22Rv1 (cell line): ENCODE results near the gene RBM19.

Experiments used
- ZFX ChIP-seq: fragments of 450-650 bp; IDR thresholded peaks from 2 replicates; pipeline ENCODE4 v1.6.1; 2017; ENCODE audit warnings: antibody characterized with exemption, borderline replicate concordance
- TF ChIP-seq, protein P1 (sequence below): fragments of 450-650 bp; IDR thresholded peaks from 2 replicates; pipeline ENCODE4 v1.5.1; 2017; ENCODE audit warnings: mild to moderate bottlenecking

GRCh38 chr12:113798552-113798951, 167.6 kb downstream of the RBM19 start:
- TF ChIP-seq, protein P1, sequence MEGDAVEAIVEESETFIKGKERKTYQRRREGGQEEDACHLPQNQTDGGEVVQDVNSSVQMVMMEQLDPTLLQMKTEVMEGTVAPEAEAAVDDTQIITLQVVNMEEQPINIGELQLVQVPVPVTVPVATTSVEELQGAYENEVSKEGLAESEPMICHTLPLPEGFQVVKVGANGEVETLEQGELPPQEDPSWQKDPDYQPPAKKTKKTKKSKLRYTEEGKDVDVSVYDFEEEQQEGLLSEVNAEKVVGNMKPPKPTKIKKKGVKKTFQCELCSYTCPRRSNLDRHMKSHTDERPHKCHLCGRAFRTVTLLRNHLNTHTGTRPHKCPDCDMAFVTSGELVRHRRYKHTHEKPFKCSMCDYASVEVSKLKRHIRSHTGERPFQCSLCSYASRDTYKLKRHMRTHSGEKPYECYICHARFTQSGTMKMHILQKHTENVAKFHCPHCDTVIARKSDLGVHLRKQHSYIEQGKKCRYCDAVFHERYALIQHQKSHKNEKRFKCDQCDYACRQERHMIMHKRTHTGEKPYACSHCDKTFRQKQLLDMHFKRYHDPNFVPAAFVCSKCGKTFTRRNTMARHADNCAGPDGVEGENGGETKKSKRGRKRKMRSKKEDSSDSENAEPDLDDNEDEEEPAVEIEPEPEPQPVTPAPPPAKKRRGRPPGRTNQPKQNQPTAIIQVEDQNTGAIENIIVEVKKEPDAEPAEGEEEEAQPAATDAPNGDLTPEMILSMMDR, result no peak
- TF ChIP-seq ZFX, result no peak
